ENCODE measurements around the gene PAX2.

PAX2 gene

DNA sequence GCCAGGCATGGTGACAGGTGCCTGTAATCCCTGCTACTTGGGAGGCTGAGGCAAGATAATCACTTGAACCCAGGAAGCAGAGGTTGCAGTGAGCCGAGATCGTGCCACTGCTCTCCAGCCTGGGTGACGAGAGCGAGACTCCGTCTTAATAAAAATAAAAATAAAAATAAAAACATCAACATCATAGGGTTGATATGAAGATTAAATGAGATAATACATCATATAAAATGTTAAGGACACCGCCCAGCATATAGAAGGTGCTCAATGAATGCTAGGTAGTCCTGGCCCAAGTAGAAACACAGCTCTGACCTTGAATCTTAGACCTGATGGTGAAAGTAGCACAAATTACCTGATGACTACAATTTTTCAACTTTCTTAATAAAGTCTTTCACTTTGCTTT lies 74.0 kb downstream of the PAX2 start:
- no peak for DNase-seq (ENCODE audit: low read depth)

DNA sequence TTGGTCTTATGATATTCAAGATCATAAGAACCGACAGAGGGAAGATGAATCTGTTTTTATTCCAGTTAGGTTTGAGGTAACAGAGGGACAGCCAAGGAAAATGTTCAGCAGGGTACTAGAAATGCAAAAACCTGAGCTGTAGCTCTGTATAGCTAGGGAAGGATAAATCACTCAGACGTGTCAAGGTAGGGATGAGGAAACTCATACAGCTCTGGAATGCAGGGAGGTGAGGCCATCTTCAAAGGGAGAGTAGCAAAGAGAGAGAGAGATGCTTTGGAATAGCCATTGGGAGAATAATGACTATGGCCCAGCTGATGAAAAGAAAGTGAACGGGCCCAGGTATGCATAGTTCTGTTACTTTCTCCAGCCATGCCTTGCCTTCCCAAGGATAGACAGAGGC lies 77.8 kb downstream of the PAX2 start:
- DNase-seq (ENCODE audit: low read depth), result no peak

DNA sequence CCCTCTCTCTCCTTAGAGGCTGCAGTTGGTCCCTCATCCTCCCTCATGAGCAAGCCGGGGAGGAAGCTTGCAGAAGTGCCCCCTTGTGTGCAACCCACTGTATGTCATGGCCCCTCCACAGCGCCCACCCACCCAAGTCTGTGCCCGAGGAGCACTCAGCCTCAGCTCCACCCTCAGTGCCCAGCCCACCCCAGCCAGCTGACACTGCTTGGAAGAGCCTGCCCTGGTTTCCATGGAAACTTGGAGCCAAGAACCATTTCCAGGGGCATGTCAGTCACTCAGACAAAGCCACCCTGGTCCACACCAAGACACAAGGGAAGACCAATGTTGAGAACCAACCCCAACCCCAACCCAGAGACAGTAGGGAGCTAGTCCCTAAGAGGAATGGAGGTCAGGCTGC lies 79.5 kb downstream of the PAX2 start:
- no peak for DNase-seq (ENCODE audit: low read depth)

DNA sequence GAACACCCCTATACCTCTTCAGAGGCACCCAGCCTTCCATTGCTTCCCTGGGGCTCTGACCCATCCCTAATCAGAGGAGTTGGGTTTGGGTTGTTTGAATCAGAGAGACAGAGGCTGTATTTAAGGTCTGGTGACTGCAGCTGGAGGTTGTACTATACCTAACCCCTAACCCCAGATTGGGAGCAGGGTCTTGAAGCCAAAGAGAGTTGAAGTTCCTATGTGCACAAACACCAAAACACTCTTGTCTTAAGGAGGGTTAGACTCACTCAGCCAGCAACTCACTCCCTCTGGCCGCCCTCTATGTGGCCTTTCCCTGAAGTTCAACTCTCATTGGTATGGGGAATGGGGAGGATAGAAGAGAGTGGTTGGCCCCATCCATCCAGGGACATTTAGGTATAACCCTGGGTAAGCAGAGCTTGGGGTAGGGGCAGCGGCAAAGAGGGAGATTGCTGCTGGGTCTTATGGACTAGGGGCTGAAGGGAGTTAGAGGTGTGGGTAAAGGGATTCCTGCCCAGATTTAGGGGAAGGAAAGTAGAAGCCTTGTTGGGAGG lies 80.0 kb downstream of the PAX2 start:
- no peak for DNase-seq (ENCODE audit: low read depth)

DNA sequence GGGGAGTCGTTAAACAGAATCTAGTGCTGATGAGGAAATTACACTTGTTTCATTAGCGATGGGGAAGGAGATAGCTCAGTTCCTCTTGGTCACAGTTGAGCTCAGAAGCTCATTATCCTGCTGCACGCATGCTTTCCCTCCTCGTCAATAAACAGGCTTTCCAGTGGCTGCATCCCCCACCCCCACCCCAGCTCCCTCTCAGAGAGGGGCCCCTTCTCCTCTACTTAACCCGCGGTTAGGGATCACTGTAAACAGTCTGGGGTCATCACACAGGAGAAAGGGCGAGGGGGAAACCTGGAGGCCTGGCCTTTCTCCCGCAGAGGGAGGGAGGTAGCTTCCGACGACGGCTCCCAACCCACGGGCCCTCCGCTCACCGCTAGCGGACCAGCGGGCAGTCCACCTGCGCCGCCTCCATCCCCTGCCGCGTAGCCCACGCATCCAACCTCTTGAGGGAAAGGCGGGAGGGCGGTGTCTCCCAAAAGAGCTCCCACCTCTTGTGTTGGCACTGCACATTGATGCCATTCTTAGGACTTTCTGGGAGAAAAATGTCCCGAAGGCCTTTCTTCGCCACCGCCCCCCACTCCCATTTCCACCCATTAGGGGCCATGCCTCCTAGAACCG lies 80.8 kb downstream of the PAX2 start:
- DNase-seq (ENCODE audit: low read depth), result no peak

DNA sequence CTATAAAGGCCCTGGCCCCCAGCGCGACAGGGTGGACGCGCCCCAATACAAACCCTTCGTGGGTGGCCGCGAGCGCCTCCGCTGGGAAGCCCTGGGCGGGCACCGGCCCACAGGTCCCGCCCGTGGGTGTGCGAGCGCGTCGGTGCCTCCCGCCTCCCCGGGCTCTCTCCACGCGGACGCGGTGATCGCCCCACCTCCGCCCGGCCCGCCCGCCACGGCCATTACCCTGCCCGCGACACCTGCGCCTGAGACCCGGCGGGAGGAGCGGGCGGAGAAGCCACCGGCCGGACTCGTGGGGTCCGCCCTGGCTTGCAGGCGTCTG lies 81.2 kb downstream of the PAX2 start:
- no peak for DNase-seq (ENCODE audit: low read depth)

DNA sequence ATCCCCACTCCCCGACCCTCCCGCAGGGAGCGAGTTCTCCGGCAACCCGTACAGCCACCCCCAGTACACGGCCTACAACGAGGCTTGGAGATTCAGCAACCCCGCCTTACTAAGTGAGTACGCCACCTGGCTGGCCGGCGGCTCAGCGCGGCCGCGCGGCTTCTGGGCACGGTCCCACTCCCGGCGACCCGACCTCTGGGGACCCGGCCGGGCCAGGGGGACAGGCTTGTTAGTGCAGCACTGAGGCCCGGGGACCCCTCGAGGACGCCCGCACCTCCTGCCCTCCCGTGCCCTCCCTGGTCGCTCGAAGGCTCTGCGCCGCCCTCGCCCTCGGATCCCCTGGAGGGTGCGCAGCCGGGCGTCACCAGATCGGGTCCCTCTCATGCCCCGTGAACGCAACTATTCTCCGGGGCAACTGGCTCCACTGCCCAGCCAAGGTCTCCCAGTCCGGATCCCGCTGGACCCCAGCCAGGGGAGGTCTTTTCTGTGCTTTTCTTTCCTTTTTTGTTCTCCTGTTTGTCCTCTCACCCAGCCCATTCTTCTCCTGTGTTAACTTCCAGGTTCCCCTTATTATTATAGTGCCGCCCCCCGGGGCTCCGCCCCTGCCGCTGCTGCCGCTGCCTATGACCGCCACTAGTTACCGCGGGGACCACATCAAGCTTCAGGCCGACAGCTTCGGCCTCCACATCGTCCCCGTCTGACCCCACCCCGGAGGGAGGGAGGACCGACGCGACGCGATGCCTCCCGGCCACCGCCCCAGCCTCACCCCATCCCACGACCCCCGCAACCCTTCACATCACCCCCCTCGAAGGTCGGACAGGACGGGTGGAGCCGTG lies 81.8 kb downstream of the PAX2 start:
- DNase-seq (ENCODE audit: low read depth), result no peak

DNA sequence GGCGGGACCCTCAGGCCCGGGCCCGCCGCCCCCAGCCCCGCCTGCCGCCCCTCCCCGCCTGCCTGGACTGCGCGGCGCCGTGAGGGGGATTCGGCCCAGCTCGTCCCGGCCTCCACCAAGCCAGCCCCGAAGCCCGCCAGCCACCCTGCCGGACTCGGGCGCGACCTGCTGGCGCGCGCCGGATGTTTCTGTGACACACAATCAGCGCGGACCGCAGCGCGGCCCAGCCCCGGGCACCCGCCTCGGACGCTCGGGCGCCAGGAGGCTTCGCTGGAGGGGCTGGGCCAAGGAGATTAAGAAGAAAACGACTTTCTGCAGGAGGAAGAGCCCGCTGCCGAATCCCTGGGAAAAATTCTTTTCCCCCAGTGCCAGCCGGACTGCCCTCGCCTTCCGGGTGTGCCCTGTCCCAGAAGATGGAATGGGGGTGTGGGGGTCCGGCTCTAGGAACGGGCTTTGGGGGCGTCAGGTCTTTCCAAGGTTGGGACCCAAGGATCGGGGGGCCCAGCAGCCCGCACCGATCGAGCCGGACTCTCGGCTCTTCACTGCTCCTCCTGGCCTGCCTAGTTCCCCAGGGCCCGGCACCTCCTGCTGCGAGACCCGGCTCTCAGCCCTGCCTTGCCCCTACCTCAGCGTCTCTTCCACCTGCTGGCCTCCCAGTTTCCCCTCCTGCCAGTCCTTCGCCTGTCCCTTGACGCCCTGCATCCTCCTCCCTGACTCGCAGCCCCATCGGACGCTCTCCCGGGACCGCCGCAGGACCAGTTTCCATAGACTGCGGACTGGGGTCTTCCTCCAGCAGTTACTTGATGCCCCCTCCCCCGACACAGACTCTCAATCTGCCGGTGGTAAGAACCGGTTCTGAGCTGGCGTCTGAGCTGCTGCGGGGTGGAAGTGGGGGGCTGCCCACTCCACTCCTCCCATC lies 82.7 kb downstream of the PAX2 start:
- DNase-seq (ENCODE audit: low read depth), result no peak

DNA sequence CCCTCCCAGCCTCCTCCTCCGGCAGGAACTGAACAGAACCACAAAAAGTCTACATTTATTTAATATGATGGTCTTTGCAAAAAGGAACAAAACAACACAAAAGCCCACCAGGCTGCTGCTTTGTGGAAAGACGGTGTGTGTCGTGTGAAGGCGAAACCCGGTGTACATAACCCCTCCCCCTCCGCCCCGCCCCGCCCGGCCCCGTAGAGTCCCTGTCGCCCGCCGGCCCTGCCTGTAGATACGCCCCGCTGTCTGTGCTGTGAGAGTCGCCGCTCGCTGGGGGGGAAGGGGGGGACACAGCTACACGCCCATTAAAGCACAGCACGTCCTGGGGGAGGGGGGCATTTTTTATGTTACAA lies 83.3 kb downstream of the PAX2 start:
- no peak for DNase-seq (ENCODE audit: low read depth)

DNA sequence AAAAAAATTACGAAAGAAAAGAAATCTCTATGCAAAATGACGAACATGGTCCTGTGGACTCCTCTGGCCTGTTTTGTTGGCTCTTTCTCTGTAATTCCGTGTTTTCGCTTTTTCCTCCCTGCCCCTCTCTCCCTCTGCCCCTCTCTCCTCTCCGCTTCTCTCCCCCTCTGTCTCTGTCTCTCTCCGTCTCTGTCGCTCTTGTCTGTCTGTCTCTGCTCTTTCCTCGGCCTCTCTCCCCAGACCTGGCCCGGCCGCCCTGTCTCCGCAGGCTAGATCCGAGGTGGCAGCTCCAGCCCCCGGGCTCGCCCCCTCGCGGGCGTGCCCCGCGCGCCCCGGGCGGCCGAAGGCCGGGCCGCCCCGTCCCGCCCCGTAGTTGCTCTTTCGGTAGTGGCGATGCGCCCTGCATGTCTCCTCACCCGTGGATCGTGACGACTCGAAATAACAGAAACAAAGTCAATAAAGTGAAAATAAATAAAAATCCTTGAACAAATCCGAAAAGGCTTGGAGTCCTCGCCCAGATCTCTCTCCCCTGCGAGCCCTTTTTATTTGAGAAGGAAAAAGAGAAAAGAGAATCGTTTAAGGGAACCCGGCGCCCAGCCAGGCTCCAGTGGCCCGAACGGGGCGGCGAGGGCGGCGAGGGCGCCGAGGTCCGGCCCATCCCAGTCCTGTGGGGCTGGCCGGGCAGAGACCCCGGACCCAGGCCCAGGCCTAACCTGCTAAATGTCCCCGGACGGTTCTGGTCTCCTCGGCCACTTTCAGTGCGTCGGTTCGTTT lies 83.9 kb downstream of the PAX2 start:
- DNase-seq (ENCODE audit: low read depth), result no peak

DNA sequence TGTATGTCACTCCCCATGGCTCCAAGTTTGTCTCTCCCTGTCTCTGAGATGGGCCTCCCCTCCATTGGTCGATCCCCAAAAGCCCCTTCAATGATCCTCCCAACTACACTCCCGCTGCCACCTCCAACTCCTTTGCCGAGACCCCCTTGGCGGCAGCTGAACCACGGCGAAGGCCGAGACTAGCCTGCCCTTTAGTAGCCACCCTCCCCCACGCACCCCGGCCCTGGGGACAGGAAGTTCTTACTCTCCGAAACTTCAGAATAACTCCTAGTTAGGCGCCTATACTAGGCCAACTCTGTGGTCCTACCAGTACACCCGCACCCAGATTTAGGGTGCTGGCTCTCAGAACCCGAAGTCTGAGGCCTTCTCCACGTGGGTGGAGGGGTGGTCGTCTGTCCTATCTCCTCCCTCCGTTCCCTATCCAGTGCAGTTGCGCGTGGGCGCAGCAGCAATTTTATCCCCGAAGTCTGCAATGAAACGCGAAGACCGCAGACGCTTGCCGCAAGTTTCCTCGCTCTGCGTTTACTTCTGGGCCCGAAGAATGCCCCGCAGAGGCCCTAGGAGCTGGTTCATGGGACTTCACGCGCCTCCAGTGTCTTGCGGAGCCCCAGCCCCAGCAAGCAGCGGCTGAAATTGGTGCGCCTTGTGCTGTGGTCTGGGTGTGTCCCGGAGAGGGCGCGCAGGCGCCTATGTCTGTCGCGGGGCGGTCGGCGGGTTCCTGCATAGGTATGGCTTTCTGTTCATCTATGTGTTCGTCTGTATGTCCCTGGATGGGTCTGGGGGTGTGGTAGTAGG lies 84.7 kb downstream of the PAX2 start:
- DNase-seq (ENCODE audit: low read depth), result no peak

DNA sequence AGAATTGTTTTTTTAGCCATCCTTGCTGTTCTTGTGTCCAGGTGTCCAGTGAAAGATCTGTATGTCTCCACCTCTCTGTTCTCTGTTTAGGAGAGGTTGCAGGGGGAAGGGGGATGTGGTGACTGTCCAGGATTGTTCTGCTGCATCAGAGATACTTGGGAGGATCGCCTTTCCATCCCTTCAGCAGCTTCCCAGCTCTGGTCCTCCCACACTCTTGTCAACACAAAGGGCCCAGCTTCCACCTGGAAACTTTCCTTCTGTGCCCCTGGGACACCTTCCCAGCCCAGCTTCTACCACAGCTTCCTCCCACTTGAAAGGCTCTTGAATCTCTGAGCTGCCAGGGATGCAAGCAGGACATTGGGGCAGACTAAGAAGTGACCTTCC lies 85.3 kb downstream of the PAX2 start:
- DNase-seq (ENCODE audit: low read depth), result no peak

DNA sequence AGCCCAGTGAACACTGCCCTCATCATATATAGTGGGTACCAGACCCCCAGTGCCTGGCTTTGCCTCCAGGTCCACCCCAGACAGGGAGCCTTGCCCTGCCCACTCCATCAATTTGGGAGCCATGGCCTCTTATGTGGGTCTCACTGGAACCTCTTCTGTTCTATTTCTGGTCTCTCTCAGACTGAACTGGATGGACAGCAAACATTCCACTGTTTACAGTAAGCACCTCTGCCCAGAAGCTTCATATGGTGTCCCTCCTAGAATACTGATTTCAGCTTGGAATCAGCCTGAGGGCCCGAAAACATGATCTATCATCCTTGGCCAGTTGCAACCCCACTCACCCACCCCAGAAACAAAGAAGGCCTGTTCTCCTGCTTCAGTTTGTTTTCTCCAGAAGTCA lies 86.4 kb downstream of the PAX2 start:
- DNase-seq (ENCODE audit: low read depth), result no peak

DNA sequence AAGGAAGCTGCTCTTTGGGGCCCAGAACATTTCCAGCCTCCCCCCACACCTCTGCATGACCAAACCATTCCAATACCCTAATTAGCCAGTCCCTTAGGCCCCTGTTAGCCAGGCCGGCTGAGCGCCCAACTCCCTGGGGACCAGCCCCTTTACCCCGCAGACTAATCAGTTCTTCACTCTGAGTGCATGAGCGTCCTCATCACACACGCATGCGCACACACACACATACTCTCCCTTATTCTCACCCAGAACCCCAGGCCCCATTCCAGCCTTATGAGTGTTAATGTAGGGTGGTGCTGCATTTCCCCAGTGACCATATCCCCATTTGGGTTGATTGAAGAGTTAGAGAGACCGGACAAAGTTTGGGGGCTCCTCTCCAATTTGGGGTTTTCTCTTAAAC lies 90.4 kb downstream of the PAX2 start:
- no peak for DNase-seq (ENCODE audit: low read depth)

DNA sequence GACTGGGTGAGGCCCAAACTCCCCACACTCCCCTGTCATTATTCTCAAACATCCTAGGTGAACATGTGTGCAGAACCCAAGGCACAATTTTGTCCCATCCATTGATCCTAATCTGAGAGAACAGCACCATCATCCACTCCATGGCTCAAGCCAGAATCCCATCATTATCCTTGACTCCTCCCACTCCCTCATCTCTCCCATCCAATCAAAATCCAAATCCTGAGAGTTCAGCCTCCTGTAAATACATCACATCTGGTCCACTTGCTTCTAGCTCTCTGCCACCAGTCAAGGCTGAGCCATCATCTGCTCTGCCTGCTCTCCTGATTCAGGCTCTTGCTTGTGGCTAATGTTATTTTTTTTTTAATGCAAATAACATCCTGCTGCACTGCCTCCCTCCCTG lies 91.5 kb downstream of the PAX2 start:
- no peak for DNase-seq (ENCODE audit: low read depth)

DNA sequence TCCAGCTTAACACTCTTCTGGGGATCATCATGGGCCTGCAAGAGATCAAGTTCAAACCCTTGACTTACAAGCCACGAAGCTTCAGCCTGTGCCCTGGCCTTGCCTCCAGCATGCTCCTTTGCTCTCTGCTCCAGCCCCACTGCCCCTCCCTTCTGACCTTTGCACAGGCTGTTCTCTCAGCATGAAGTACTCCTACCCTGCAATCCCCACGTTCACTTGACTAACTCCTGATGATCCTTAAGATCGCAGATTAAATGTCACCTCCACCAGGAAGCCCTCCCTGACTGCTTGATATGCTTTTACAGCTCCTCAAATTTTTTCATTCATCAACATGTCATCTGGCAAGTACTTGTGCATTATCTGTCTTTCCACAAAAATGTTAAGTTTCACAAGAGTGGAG lies 91.9 kb downstream of the PAX2 start:
- no peak for DNase-seq (ENCODE audit: low read depth)

DNA sequence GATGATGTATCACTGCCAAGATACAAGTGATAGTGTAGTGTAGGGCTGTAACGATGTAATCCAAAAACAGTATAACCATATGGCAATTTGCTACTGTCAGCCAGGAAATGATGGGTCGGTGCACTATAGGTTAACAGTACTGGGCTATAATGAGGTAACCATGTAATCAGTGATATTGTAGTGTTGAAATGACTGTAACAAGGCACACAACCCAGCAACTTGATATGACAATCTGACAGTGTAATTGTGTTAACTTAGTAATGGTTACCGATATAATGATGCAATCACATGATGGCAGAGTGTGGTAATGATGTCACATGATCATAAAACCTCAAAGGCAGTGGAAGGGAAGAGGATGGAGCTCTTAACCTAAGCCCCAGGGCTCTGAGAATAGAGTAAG lies 93.6 kb downstream of the PAX2 start:
- DNase-seq (ENCODE audit: low read depth), result no peak

DNA sequence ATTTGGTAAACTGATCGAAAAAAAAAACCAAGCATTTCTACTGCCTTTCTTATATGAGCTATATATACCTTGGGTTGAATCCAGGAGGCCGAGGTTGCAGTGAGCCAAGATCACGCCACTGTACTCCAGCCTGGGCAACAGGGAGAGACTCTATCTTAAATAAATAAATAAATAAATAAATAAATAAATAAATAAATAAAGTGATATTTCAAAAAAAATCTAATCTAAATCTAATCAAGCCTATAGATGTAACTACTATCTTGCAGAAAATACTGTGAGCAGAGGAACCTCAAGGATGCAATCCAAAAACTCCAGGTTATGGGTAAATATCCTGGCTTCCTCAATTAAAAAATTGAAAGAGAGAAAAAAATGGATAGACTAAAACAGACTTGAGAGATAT lies 96.1 kb downstream of the PAX2 start:
- DNase-seq (ENCODE audit: low read depth), result no peak

DNA sequence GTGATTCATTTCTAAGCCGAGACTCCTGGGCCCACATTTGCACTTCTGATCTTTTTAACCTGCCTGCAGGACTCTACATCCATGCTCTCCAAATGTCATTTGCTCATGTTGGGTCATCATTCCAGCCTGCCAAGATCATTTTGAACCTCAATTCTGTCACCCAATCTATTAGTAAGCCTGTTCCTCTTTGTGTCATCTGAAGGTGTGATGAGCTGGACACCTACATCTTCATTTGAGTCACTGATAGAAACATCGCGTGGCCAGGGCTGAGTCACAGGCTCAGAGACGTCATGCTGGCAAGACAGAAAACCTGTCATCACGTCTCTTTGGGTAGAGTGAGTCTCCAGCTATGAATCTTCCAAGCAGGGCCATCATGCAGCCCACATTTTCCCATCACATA lies 102.1 kb downstream of the PAX2 start:
- no peak for DNase-seq (ENCODE audit: low read depth)

DNA sequence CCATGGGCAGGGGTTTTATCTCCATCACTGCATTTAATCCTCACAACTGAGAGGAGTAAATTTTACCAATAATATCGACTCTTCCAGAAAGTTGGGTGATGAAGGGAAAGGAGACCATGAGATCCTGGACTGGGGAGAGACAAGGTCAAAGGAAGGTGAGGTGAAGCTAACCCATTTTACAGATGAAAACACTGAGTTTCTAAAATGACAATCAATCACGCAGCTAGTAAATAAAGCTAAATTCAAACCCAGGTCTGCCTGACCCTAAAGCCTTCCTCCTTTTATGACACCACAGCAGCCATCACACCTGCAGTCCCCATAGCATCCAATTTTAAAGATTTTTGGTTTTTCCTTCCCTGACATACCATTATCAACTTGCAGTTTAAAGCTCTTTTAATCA lies 103.4 kb downstream of the PAX2 start:
- DNase-seq (ENCODE audit: low read depth), result no peak

DNA sequence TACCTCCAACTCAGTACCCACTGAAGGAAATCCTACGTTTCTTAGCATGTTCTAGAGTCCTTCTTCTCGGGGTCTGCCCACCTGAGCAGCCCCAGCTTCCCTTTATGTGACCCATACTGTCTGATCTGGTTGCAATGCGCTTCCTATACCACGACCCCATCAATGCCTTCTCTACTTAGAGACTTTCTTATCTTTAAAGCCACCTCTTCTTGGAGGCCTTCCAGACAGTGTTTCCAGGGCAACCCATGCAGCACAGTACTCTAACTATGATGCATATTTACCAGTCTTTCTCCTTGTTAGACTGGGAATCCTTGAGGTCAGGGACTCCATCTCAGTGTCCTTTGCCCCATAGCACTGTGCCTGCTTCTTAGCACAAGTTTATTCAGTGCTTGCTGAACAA lies 112.9 kb downstream of the PAX2 start:
- DNase-seq (ENCODE audit: low read depth), result no peak

Measured in HS-5 (cell line).